Measurements from ENCODE around the gene TREM1. TPM values are rescaled to one million over a fixed set of nuclear protein-coding genes. Genes with fewer than 3 reads are reported as not detected.

TREM1 gene
- total RNA-seq = 61.2 TPM
- long read RNA-seq, transcript TREM1-201 (4 exons, 1,690 nt) = major isoform, 24 of 31 reads
- long read RNA-seq, partial matches to known transcripts = 0 of 31 reads
- long read RNA-seq, other reads (novel, unspliced or antisense) = 4 of 31 reads

DNA sequence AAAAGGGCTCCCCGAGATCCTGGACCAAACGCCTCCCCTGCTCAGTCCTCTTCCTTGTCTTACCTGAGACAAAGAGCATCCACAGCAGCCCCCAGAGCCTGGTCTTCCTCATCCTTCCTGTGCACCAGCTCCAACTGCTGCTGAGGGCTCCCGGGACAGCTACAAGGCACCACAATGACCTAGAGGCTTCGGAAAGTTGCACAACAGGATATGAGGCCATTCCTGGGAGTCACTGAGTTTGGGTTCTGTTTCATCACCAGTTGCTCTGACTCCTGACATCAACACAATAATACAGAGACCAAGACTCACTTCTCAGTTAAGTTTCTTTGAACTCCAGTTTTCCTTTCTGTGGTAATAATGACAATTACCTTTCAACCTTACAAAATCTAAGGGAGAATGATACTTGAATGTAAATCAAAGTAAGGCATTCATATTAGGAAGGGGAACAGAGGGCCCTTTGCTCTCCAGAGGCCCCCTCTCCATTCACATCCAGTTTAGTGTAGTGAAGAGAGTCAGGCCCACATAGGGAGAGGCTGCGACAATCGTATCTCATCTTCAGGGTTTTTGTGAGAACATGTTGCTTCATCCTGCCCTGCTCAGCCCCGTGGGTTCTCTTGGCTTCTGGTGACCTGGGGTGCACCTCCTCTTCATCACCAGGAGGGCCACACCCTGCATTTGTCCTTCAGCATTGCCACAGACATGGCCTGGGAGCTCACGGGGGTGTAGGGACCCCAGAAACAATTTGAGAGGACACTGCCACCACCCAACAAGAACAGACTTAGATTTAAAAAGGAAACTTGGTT lies at the start of gene TREM1:
Gene TREM1 (minus strand): TSS at position 139 of the 803 bp plus-strand sequence. CDS start 27 bp downstream, at position 112.
- TF ChIP-seq, protein P1, sequence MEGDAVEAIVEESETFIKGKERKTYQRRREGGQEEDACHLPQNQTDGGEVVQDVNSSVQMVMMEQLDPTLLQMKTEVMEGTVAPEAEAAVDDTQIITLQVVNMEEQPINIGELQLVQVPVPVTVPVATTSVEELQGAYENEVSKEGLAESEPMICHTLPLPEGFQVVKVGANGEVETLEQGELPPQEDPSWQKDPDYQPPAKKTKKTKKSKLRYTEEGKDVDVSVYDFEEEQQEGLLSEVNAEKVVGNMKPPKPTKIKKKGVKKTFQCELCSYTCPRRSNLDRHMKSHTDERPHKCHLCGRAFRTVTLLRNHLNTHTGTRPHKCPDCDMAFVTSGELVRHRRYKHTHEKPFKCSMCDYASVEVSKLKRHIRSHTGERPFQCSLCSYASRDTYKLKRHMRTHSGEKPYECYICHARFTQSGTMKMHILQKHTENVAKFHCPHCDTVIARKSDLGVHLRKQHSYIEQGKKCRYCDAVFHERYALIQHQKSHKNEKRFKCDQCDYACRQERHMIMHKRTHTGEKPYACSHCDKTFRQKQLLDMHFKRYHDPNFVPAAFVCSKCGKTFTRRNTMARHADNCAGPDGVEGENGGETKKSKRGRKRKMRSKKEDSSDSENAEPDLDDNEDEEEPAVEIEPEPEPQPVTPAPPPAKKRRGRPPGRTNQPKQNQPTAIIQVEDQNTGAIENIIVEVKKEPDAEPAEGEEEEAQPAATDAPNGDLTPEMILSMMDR (IDR thresholded peaks at IDR 0.05) = no peak
- no peaks in the 10 kb centered on the region for H3K9me3 ChIP-seq
- peaks cover 27% of the 10 kb centered on the region for H3K4me1 ChIP-seq
- peak within 1 kb of the TSS; percentile 27 for H3K4me3 ChIP-seq
- no peaks in the 10 kb centered on the region for H3K27me3 ChIP-seq
- peak; percentile 76 for DNase-seq
- peak; percentile 83 for ATAC-seq
- intact Hi-C loops (cut with DNase I) = no loop called here
- H3K36me3 ChIP-seq = no peaks in the 10 kb centered on the region
- peak within 1 kb of the TSS; percentile 81 for H3K27ac ChIP-seq

DNA sequence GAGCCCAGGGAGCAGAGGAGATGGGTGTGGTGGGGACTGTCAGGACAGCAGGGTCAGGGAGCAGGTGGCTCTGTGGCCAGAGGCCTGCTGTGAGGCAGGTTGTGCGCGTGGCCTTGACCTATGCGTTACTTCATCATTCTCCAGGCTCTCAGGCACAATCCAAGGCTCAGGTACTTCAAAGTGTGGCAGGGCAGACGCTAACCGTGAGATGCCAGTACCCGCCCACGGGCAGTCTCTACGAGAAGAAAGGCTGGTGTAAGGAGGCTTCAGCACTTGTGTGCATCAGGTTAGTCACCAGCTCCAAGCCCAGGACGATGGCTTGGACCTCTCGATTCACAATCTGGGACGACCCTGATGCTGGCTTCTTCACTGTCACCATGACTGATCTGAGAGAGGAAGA lies 49.5 kb upstream of the TREM1 start:
- TF ChIP-seq, protein P1 (IDR thresholded peaks at IDR 0.05) = no peak
- Histone ChIP-seq H3K27me3 (peaks cover 5% of the 10 kb centered on the region), H3K9me3 (no peaks in the 10 kb centered on the region), H3K36me3 (no peaks in the 10 kb centered on the region), H3K27ac (no peak overlapping the region), H3K4me3 (no peak overlapping the region), H3K4me1 (no peaks in the 10 kb centered on the region)
- DNase-seq = no peak
- no peak for ATAC-seq
- intact Hi-C loops (cut with DNase I) = no loop called here

DNA sequence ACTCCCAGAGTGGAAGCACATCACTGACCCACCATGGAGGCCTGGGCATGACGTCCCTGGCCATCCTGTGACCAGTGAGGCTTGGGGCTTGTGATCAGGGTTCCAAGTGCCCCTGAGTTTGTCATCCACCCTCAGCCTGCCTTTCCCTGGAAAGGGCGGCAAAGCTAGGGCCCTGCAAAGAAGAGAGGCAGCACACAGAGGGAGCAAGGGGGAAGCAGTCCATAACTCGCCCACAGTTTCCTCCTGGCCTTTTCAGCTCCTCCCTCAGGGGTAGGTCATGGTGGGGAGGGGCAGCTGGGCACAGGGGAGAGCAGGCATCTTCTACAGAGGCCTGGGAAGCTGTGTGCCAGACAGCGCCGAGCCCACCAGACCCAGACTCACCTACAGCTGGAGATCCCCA lies 48.8 kb upstream of the TREM1 start, which contains the start of gene NCR2:
Gene NCR2 (plus strand): TSS at position 313 of the 400 bp plus-strand sequence. CDS start 269 bp downstream, outside the sequence.
- DNase-seq = no peak

DNA sequence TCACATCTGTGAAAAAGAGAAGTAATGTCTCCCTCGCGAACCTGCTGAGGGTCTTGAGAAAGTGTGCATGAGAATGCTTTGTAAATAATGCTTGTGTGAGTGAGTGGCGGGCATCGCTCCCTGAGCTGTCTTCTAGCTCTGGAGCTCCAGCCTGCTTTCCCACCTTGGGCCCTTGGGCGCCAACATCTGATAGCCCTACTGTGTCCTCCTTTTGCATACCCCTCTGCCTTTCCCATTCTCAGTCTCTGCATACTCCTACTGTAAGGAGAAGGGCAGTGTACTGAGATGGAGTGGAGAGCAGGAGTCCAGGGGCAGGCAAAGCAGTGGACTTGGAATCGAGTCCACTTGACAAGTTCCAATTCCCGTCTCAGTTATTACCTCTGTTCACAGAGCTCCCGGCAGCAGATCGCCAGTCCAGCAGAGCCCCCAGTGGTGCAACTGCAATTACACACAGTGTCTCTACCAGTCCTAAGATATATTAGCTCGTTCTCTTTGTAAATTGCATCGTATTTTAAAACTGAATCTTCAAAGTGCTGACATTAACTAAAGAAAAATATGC lies 48.1 kb upstream of the TREM1 start:
- no peak overlapping the region for H3K4me3 ChIP-seq
- ATAC-seq (no peak), DNase-seq (no peak)
- H3K27ac ChIP-seq = no peak overlapping the region
- H3K36me3 ChIP-seq = no peaks in the 10 kb centered on the region
- H3K9me3 ChIP-seq = no peaks in the 10 kb centered on the region
- H3K27me3 ChIP-seq = peaks cover 8% of the 10 kb centered on the region
- H3K4me1 ChIP-seq = no peaks in the 10 kb centered on the region
- TF ChIP-seq, protein P1 (IDR thresholded peaks at IDR 0.05) = no peak
- intact Hi-C loops (cut with DNase I) = no loop called here

More for the DNA sequence above, 48.8 kb upstream of the TREM1 start, which contains the start of gene NCR2:
- intact Hi-C loops (cut with DNase I) = no loop called here
- H3K27ac ChIP-seq = no peak within 1 kb of the TSS
- TF ChIP-seq, protein P1 (IDR thresholded peaks at IDR 0.05) = no peak
- peaks cover 5% of the 10 kb centered on the region for H3K27me3 ChIP-seq
- H3K4me1 ChIP-seq = no peaks in the 10 kb centered on the region
- no peak within 1 kb of the TSS for H3K4me3 ChIP-seq
- ATAC-seq = no peak
- H3K9me3 ChIP-seq = no peaks in the 10 kb centered on the region
- H3K36me3 ChIP-seq = no peaks in the 10 kb centered on the region

DNA sequence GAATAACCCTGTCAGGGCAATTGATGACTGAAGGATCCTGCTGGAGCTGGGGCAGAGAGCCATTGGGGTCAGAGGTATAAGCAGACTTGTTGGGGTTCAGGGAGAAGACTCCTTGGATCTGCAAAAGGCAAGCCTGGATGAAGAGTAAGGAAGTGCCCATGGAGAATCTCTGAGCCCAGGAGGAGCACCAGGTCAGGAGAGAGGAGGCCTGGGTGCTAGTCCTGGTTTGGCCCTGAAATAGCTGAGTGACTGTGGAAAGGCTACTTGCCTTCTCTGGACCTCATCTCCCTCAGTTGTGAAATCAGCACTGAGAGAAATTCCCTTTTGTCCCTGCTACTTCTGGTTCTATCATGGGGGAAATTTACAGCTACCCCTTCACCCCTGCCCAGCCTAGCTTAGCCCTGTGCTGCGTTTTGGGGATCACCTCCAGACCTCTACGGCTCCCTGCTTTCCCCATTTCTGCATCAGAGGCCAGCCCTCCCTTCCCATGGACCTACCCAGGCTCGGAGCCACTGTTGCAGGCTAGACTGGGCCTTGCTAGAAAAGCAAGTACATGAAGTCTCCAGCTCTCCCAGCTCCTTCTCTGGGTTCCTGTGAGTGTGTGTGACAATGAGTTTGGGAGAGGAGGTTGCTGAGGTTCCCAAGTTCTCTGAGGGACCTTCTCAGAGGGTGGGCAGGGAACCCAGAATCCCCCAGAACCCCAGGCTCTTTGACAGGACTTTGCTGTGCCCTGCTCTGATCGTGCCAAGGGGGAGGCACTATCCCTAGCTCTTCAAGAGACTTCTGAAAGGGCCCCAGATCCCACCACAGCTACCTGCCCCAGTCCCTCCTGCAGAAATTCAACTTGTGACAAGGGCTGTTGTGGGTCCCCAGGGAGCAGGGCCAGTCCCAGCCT lies 46.6 kb upstream of the TREM1 start:
- no peak overlapping the region for H3K27ac ChIP-seq
- intact Hi-C loops (cut with DNase I) = no loop called here
- TF ChIP-seq, protein P1 (IDR thresholded peaks at IDR 0.05) = no peak
- no peak overlapping the region for H3K4me3 ChIP-seq
- ATAC-seq = no peak
- H3K27me3 ChIP-seq = peaks cover 13% of the 10 kb centered on the region
- H3K4me1 ChIP-seq = no peaks in the 10 kb centered on the region
- no peaks in the 10 kb centered on the region for H3K36me3 ChIP-seq
- DNase-seq = no peak
- no peaks in the 10 kb centered on the region for H3K9me3 ChIP-seq

All from upper lobe of right lung (tissue), 1 donor.